Occipital lobe (tissue), 2 donors: ENCODE data around the gene LRP2. TPM values are rescaled to one million over a fixed set of nuclear protein-coding genes. Genes with fewer than 3 reads are reported as not detected.
"Not testable (repeated sequence)": the region's sequence is repeated elsewhere in the genome, so short reads cannot be mapped to it uniquely, and the experiment has no call there.

Experiments used
- DNase-seq: peaks from one replicate; lab custom pipeline; 2025; lab: John Stamatoyannopoulos, UW
- total RNA-seq: library from RNA; depleted of rRNA; stranded (reverse); fragments of >200 nt; gene quantifications from one replicate; pipeline ENCODE4 v1.2.3, GENCODE V29; 2014

LRP2 gene
- total RNA-seq, 1 donor from 2014 or later, result 0.16 TPM

DNA sequence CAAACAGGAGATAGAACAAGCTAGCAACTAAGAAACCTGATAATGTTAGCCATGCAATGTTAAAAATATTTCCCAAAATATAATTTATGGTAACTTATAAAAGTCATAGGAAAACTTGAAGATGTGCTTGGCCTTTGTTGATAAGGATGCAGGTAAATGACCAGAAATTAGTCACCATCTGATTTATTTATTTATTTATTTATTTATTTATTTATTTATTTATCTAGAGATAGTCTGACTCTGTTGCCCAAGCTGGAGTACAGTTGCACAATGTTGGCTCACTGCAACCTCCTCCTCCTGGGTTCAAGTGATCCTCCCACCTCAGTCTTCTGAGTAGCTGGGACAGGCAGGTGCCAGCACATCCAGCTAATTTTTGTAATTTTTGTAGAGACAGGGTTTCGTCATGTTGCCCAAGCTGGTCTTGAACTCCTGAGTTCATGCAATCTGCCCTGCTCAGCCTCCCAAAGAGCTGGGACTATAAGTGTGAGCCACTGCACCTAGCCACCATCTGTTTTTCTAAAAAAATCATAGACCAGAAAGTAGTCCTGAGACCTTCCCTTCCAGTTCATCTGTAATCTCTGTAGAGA is 183.4 kb downstream of the LRP2 start:
- DNase-seq, result no peak

DNA sequence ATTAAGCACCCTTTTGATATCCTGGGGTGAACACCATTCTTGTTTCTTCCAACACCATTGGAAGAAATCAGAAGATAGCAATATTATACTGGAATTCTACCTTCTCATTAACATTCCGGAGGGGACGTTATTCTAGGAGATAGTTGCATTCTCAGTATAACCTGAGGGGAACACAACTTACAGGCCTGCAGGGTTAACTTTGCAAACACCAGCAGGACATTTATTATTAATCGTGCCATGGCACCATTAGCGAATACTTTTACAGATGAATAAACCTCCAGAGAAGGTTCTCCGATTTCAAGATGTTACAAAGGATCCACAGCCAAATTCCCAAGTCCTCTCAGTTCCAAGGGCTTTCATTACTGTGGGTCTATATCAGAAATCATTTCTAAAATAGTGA is 184.0 kb downstream of the LRP2 start:
- no peak for DNase-seq

DNA sequence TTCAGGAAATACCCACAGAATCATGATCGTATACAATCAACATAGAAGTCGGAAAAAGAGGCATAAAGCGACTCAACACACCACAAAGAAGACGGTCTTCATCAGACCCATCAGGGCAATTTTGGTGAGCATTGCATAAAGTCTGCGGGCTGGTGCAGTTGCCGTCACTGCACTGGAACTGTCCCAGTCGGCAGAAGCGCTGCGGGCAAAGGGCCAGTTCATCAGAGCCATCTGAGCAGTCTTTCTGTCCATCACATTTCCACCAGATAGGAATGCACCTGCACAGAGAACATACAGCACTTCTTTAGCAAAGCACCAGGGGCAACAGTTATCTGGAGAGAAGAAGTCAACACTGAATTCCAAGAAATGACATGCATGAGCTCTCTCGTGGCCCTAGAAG is 187.2 kb downstream of the LRP2 start:
- DNase-seq, result no peak

DNA sequence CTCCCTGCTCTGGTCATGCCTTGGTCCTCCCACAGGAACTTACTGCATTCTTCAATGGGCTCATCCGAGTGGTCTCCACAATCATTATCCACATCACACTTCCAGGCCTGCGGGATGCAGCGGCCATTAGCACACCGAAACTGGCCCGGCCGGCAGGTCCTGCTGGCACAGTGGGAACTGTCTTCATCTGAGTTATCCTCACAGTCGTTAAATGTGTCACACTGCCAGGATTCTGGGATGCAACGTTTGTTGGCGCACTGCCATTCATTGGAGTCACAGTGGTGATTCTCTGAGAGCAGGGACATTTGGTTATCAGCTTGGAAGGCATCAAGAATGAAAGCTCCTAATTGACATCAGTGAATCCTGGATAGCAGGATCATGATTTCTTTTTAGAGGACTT is 188.5 kb downstream of the LRP2 start:
- DNase-seq, result no peak

DNA sequence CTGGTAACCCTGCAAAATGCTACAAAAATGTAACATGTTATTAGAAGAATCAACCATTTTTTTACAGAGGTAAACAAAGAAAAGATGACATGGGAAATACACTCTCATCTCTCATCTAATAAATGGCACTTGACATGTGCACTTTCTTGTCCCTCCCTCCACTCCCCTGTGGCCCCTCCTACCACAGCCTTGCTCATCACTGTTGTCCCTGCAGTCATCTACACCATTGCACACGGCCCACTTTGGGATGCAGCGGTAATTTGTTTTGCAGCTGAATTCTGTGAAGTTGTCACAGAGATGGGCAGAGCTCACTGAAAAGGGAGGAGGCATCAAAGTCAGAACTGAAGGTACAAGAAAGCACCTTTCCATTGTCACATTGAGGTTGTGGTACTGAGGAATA is 189.4 kb downstream of the LRP2 start:
- DNase-seq, result no peak

DNA sequence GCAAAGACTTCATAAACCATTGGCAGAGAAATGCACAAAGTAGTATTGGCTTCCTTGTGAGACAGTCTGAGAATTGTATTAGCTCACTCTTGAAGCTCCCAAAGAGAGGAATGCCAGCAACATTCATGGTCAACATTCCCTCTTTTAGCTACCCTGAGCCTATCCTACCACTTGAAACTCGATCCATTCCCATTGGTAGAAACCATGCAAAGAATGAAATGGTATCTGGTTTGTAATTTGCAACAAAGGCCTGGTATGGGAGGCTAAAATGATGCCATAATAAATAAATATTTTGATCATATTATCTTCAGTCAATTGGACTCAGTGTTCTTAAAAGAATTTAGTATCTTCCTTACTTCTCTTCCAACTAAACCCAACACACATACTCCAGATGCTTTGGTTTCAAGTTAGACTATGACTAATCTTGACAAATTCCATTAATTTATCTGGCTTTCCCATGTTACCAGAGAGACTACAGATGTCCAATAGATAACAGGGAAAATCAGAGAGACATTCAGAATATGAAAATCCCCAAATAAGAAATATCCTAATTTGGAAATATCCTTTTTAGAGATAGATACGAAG is 190.1 kb downstream of the LRP2 start:
- DNase-seq, result no peak

DNA sequence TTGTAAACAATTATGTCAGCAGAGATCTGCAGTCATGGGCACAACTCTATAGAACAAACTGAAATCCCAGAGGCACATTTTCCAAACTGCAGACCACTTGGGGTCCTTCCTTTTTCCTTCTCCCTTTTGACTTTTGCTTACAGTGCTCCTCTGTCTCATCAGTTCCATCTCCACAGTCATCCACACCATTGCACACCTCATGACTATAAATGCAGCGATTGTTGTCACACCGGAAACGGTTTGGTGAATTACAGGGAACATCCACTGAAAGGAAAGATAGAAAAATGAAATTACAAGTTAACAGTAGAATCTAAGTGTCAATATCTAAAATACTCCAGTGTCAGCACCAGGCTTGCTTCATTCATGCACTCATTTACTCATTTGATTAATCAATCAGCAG is 196.5 kb downstream of the LRP2 start:
- DNase-seq, result no peak

DNA sequence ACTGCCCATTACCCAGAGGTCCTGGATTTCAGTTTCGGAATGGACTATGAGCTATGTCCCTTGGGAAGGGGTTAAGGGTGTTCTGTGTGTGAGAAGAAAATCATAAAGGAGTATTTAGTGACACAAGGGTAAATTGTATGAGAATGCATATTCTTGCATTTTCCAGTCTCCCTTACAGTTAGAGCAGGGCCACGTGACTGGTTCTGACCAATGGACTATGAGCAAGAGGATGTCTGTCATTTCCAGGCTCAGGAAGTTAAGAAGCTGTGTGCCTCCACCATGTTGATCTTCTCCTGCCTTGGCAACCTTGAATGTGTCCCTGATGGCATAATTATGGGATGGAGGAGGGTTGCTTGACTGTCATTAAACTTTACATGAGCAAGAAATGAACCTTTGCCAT is 198.0 kb downstream of the LRP2 start:
- DNase-seq, result no peak

DNA sequence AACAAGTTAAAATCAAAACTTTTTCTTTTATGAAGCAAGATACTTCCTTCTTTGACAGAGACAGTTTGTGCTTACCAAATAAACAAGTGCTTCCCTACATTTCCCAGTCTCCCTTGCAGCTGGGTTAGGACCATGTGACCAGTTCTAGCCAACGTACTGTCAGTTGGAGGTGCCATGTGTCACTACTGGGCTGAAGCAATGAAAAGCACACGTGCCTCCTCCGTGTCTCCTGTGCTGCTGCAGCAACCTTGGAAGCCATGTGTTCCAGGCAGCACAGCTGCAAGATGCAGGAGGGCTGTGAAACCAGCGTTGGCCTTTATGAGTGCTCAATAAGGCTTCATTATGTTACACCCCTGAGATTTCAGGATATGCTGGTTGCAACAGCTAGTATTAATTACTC is 199.7 kb downstream of the LRP2 start:
- DNase-seq, result no peak

DNA sequence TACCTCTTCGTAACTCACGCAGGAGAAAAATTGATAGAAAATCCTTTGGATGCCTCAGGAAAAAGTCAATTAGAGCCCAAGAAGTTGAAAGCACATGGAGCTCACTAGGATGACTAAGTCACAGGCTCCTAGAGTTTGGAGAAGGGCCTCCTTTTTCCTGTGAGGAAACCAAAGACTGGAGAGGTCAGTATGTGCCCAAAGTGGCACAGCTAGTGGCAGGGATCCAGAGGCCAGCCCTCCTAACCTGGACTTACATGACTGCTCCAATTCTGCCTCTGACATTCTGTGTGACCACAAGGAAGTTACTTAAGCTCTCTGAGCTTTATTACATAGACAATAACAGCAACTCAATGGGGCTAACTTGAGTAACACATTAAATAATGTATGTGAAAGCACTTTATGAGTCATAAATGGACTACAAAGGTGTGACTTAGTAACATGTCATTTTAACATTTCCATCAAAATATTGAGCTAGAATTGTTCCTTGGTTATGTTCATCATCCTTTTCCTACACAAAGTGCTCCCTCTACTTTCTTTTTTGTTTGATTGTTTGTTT is 201.3 kb downstream of the LRP2 start:
- no peak for DNase-seq

DNA sequence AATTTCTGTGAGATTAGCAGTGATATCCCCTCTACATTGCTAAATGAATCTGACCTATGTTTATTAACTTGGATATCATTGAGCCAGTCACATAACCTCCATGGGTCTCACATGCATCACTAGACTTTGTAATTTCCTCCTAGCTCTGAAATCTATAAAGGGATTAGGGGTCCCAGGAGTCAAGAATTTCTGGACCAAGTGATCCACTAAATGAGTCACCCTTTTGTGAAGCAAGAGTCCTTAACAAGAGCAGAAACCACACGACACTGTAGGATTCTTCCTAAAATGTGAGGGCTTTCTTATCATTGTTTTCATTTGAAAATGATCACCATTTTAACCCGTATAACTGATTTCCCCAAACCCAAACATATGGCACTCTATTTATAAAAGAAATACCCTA is 202.6 kb downstream of the LRP2 start:
- no peak for DNase-seq

DNA sequence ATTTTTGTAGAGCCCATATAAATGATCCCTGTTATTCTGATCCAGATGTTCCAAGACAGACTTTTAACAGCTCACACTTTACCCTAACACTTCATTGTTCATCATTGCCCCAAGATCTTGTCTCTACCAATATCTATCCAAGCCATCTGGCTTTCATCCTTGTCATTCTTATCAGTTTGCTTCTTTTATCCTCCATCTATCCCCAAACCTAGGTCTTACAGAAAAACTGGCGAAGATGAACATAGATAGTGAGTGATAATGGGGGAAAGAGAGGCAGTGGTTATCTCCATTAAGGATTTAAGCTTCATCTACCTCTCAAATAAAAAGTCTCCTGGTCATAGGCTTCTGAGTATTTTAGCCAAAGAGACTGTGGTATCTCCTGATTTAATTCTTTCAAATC is 203.5 kb downstream of the LRP2 start:
- no peak for DNase-seq

DNA sequence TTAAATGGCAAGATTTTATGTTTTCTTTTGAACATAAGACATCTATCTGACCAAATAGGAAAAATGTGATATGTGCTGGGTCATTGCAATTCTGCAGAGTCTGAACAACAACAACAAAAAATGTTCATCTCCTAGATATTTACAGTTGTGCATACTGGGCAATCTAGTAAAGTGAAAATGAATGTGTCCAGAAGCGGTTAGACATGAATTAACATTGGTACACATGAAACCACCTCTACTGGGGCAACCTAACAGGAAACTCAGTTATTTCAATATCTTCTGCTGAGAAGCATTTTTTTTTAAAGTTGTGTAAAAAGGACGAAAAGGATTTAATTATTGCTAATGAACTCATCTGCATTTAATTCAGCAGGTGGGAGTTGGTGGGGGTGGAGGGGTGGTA is 216.1 kb downstream of the LRP2 start:
- DNase-seq, result no peak

DNA sequence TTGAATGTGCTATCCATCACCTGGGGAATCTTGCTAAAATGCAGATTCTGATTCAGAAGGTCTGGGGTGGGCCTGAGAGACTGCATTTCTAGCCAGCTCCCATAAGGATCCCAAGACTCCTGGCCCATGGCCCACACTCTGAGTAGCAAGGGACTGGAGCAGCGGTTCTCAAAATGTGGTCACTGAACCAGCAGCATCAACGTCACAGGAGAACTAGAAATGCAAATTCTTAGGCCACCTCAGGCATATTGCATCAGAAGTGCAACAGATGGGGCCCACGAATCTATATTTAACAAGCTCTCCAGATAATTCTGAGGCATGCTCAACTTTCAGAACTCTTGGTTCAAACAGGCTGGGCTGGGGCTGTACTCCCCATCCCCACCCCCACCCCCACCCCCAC is 218.3 kb downstream of the LRP2 start:
- no peak for DNase-seq

DNA sequence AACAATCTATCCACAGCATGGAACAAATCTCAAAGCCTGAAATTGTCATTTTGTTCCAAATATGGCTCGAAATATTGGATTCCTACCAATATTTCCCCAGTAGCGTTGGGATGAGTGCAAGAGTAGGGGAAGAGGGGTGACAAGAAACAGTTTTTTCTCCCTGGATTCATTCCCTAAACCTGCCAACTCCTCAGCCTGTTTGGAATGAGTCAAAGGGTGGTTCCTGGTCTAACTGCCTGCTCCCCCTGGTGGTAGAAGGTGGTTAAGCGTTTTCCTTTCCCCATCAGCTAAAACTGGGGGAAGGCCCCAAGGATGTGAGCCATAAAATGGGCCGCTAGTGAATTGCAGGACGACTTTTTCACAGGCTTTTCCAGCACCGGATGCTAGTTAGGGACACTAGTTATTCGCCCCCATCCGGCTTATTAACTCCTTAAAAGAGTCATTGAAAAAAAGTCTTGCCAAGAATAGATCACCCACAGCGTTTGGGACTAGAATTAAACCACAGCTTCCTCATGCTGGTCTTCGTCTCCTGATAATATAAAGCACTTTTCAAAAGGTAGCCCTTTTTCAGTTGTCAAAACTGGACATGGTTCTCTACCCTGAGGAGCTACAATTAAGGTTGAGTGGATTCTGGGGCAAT is 220.5 kb downstream of the LRP2 start:
- no peak for DNase-seq

DNA sequence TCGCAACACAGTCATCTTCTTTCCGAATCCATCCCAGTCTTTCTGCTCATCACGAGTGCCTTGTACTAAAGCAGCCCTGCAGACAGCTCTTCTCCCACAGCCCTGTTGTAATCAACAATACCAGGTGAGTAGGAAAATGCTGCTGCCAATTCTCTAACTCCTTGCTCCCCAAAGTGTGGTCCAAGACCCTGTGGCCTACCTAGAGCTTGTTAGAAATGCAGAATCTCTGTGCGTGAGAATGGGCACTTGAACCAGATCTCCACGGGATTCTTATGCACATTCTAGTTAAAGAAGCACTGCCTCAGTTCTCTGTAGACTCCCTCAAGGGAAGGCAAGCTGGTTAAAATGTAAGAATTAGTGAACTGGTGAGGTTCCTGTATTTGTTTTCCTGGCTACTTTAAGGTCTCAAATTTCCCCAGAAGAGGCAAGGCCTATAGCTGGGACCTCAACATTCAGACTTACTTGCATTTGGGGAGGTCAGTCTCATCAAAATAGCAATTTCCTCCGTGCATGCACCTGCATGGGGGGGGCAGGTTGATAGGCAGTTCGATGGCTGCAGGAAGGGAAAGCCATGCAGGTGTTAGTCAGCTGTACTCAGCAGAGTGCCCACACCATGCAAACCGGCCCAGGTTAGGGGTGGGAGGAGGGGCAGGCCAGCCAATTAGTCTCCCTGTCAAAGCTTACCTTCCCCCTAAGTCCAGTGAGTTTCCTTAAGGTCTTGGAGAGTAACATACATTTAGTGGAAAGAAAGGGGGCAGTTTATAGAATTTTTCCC is 222.2 kb downstream of the LRP2 start:
- no peak for DNase-seq

DNA sequence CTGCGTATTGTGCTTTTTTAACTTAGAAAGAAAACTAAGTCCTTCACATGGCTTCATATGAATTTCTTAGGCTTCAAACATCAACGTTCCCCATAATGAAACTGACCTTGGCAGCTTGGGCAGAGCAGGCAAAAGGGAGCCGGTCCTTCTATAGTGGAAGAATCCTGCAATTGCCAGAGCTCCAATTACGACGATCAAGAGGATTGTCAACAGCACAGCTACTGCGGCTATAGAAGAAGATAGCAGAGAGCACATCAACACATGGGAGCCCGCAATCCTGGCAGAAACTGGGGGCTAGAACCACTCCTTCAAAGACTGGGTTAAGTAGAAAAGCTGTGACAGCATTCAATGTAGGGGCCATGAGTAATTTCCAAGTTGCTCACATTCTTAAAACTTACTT is 223.2 kb downstream of the LRP2 start:
- no peak for DNase-seq

DNA sequence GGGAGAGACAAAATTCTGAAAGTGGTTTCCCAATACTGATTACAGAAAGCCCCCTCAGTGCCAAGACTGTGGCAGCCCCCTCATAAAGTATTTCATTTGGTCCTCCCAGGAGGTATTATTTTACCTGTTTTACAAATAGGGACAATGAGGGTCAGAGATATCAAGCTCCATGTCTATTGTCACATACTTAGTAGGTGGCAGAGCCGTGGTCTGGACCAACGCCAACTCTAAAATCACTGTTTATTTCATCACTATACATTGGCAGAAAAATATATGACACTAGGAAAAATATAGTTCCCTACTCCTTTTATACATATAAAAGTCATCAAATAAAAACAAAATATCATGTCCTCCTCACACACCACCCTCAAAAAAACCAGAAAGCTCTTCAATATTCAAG is 224.4 kb downstream of the LRP2 start:
- no peak for DNase-seq

DNA sequence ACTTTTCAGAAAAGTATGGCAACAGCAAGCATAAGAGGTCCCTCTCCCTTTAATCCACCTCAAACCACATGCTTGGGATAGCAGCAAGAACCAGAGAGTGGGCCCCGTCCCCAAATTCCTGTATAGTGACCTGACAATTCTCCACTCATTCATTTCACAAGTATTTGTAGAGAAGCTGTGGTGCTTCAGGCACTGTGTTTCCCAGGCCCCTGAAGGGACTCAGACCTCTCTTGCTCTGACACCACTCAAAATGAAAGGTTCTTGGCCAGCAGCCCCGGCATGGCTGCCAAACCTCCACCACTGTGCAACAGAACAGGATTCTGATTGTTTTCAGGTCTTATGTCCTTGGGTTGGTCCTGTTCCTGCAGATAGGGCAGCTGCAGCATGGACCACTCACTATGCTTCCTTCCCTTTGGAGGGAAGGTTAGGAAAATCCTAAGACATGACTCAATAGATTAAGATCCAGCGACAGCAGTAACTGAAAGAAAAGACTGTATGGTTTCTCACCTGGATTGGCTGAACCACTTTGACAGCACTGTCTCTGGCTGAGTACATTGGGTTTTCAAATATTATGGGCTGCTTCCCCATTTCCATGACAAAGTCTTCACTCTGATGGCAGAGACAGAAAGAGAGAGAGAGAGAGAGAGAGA is 225.3 kb downstream of the LRP2 start:
- DNase-seq, result no peak

DNA sequence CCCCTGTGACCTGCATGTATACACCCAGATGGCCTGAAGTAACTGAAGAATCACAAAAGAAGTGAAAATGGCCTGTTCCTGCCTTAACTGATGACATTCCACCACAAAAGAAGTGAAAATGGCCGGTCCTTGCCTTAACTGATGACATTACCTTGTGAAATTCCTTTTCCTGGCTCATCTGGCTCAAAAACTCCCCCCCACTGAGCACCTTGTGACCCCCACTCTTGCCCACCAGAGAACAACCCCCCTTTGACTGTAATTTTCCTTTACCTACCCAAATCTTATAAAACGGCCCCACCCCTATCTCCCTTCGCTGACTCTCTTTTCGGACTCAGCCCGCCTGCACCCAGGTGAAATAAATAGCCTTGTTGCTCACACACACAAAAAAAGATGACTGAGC is 225.9 kb downstream of the LRP2 start:
- not testable (repeated sequence) for DNase-seq

DNA sequence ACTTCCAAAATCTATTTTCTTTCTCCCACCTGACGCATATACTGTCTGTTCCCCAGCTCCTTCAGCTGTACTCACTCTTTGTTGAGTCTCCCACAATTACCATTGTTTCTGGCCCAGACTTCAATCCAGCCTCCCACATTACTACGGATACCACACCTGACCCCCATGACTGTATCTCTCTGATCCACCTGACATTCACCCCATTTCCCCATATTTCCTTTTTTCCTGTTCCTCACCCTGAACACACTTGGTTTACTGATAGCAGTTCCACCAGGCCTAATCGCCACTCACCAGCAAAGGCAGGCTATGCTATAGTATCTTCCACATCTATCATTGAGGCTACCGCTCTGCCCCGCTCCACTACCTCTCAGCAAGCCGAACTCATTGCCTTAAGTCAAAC is 228.1 kb downstream of the LRP2 start:
- DNase-seq, result not testable (repeated sequence)
